Ishikawa (cell line): ENCODE measurements around the gene CCSER1.

Experiments used
- CEBPB ChIP-seq: IDR thresholded peaks from 2 replicates; pipeline ENCODE4 v1.6.1; 2012
- CREB1 ChIP-seq: IDR thresholded peaks from 2 replicates; pipeline ENCODE4 v1.6.1; 2012; ENCODE audit warnings: low read depth
- EGR1 ChIP-seq: IDR thresholded peaks from 2 replicates; pipeline ENCODE4 v1.6.1; 2012
- EP300 ChIP-seq: IDR thresholded peaks from 2 replicates; pipeline ENCODE4 v1.6.1; 2012; ENCODE audit warnings: borderline replicate concordance
- FOXM1 ChIP-seq: IDR thresholded peaks from 2 replicates; pipeline ENCODE4 v1.6.1; 2012; ENCODE audit warnings: low read depth, borderline replicate concordance
- MAX ChIP-seq: IDR thresholded peaks from 2 replicates; pipeline ENCODE4 v1.6.1; 2012
- NFIC ChIP-seq: IDR thresholded peaks from 2 replicates; pipeline ENCODE4 v1.6.1; 2012
- RAD21 ChIP-seq: IDR thresholded peaks from 2 replicates; pipeline ENCODE4 v1.6.1; 2012; ENCODE audit warnings: low read depth
- REST ChIP-seq: IDR thresholded peaks from 2 replicates; pipeline ENCODE4 v1.6.1; 2012; ENCODE audit warnings: low read depth, mild to moderate bottlenecking
- TAF1 ChIP-seq: IDR thresholded peaks from 2 replicates; pipeline ENCODE4 v1.6.1; 2012; ENCODE audit warnings: low read depth, mild to moderate bottlenecking
- TCF12 ChIP-seq: IDR thresholded peaks from 2 replicates; pipeline ENCODE4 v1.6.1; 2012; ENCODE audit warnings: low read depth
- TEAD4 ChIP-seq: IDR thresholded peaks from 2 replicates; pipeline ENCODE4 v1.6.1; 2012
- USF1 ChIP-seq: IDR thresholded peaks from 2 replicates; pipeline ENCODE4 v1.6.1; 2012
- YY1 ChIP-seq: IDR thresholded peaks from 2 replicates; pipeline ENCODE4 v1.6.1; 2012; ENCODE audit warnings: low read depth
- ZBTB7A ChIP-seq: IDR thresholded peaks from 2 replicates; pipeline ENCODE4 v1.6.1; 2012; ENCODE audit warnings: low read depth

The CCSER1 gene

GRCh38 chr4:91280551-91281290, 1153.5 kb downstream of the CCSER1 start:
- TF ChIP-seq YY1 (no peak), REST (no peak), TEAD4 (no peak), ZBTB7A (no peak), CEBPB (no peak), USF1 (no peak), EGR1 (no peak), EP300 (no peak)

GRCh38 chr4:91282217-91282616, 1155.0 kb downstream of the CCSER1 start:
- TF ChIP-seq CEBPB (no peak), CREB1 (no peak), EGR1 (no peak), REST (no peak), TAF1 (no peak), USF1 (no peak), RAD21 (no peak), TEAD4 (no peak), YY1 (no peak), MAX (no peak), FOXM1 (no peak), EP300 (no peak), TCF12 (no peak), NFIC (no peak), ZBTB7A (no peak)

- TF ChIP-seq CEBPB (no peak), MAX (no peak), TAF1 (no peak), FOXM1 (no peak)
These were observed 1156.6 kb downstream of the CCSER1 start for GRCh38 chr4:91283726-91284230.

GRCh38 chr4:91284480-91284879, 1157.3 kb downstream of the CCSER1 start:
- TF ChIP-seq FOXM1 (no peak), ZBTB7A (no peak), CEBPB (no peak), TEAD4 (no peak), REST (no peak), MAX (no peak), TCF12 (no peak), EP300 (no peak), CREB1 (no peak), NFIC (no peak), TAF1 (no peak), EGR1 (no peak), USF1 (no peak), RAD21 (no peak), YY1 (no peak)
